T-helper 1 cell treated with Interleukin-12 subunit alpha and Interleukin-12 subunit beta and Interleukin-4 antibody, amounts not matched to agents 30 ng/mL and 1 ng/mL, for 36 hours (primary cell): ENCODE data around the gene SYT17. TPM values are rescaled to one million over a fixed set of nuclear protein-coding genes. Genes with fewer than 3 reads are reported as not detected.

Experiments
- intact Hi-C: fragments of 100-400 bp; cut with micrococcal nuclease; formaldehyde crosslinking; loops from one replicate; pipeline ENCODE4 v1.15.1; 2024
- total RNA-seq: library from RNA; stranded (reverse); gene quantifications from 2 replicates; pipeline ENCODE4 v1.2.3, GENCODE V29; 2022

The SYT17 gene
- total RNA-seq, 1 donor from 2014 or later: not detected

- intact Hi-C loops: no loop called here
Measured at GRCh38 chr16:19291475-19291874, 123.4 kb downstream of the SYT17 start.

- intact Hi-C loops: no loop called here
Measured at GRCh38 chr16:19292186-19292585, 124.1 kb downstream of the SYT17 start.

DNA sequence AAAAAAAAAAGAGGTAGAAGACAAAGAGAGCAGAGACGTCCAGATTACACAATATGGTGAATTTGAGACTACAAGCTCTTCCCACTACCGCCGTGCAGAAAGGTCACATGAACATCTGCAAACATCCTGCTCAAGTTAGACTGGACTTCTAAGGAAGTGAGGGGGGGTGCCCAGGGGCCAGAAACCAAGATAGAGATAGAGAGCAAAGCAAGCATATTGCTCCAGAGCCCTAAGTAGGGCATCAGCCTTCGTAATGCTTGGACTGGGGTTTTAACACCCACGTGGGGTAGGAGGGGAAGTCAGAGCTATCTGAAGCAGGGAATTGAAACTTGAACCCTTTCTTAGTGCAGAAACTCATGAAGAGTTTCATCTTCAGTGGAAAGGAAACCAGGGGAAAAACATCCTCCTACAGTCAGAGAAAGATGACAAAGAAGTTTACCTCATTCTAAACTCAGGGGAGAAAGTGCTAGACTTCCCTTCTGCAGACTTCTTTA is 126.2 kb downstream of the SYT17 start:
- intact Hi-C loops: no loop called here

GRCh38 chr16:19295393-19295792 is 127.4 kb downstream of the SYT17 start:
- intact Hi-C loops: no loop called here

GRCh38 chr16:19297454-19297853 is 129.4 kb downstream of the SYT17 start:
- intact Hi-C loops: no loop called here

DNA sequence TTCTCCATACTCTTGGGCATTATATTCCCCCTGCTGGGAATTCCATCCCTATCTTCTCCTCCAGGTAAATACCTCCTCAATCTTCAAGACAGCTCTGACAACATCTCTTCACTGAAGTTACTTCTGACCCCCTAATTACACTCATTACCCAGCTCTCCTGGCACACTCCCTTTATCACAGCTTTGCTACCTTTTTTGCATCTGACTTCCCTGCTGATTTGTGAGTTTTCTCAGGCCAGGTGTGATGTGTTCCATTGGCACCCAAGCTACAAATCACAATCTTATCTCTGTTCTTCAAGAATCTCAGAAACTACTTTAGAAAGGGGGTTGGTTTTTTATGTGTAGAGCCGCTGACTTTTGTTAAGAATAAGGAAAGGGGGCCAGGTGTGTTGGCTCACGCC is 131.5 kb downstream of the SYT17 start:
- intact Hi-C loops: no loop called here

GRCh38 chr16:19301931-19302330 is 133.9 kb downstream of the SYT17 start:
- intact Hi-C loops: no loop called here

DNA sequence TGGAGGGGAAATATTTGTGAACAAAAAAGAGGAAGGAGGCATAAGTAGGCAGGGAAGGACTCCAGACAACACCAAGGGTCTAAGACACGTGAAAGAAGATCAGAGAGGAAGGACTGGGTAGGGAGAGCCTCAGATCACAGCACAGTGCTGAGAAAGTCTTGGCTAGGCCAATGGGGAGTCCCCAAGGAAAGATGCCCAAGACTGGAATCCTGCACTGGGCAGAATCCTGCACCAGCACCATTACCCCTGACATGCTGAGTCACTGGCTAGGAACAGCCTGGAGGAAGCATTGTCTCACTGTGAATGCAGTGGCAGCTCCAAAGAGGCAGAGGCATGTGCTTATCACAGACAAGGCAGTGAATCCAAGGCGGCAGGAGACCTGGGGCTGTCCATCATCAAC is 136.7 kb downstream of the SYT17 start:
- intact Hi-C loops: no loop called here

DNA sequence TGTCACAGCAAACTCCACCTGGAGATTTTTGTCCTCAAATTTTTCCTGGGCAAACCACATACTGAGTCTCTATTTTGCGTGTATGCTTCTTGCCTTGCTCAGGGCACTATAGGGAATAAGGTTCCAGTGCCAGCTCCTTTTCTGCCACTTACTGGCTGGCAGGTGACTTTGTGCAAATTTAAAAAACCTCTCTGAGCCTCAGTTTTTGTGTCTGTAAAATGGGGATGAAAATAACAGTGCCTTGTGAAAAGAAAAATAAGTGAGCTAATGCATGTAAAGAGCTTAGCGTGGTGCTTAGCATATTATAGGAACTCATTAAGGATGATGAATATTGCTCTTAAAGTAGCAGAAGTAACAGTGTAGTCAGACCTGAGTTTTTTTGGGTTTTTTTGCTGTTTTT is 137.4 kb downstream of the SYT17 start:
- intact Hi-C loops: no loop called here

DNA sequence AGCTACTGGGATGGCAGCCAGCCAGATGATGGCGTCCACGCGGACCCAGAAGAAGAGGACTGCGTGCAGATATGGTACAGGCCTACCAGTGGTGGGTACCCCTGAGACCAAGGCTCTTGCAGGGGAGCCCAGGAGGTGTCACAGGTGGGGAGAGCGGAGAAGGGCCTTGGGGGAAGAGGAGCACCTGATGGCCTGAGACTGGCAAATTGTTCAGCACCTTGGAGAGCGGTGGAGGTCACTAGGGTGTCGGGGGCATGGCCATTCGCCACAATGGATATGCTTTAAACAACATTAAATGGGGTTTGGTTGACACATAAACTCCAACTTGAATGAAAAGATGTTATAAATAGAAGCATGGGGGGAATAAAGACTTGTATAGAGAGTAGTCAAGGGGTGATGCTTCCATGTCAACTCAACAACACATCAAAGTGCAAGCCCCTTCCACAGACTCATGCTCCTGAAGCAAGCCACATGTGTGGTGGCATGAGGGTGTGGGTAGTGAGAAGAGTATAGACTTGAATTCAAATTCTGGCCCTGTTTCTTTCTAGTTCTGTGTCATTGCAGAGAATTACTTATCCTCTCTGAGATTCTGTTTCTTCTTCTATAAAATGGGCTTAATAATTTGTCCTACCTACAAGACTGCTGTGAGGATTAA is 139.7 kb downstream of the SYT17 start:
- intact Hi-C loops: no loop called here

GRCh38 chr16:19308392-19308791 is 140.4 kb downstream of the SYT17 start:
- intact Hi-C loops: no loop called here

GRCh38 chr16:19309178-19309577 is 141.1 kb downstream of the SYT17 start:
- intact Hi-C loops: no loop called here

DNA sequence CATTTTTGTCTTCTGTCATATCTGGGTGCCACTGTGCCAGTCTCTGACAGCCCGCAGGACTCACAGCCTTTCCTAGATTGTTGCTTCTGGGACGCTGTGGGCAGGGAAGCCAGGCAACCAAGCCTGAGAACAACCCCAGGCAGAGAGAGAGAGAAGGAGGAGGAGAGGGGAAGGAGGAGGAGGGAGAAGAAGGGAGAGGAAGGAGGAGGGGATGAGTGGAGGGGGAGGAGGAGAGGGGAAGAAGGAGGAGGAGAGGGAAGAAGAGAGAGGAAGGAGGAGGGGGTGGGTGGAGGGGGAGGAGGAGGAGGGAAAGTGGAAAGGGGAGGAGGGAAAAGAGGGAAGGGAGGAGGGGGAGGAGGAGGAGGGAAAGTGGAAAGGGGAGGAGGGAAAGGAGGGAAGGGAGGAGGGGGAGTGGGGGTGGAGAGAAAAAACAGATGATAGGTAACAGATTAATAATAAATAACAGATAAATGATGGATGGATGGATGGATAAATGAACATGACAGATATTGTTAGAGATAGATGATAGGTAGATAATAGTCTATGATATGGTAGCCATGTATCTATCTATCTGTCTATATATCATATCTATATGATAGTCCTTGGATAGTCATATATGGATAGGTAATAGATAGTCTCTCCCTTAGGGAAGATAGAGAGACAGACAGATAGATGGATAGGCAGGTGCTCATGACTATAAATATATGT is 146.8 kb downstream of the SYT17 start:
- intact Hi-C loops: no loop called here

- intact Hi-C loops: no loop called here
Measured at GRCh38 chr16:19315889-19316433, 147.9 kb downstream of the SYT17 start.

GRCh38 chr16:19316846-19317245 is 148.8 kb downstream of the SYT17 start:
- intact Hi-C loops: no loop called here

Other genes starting within 250 kb of the SYT17 start
- 162 and 186 TPM in 2 replicates for gene SMG1, start 241.8 kb upstream of the SYT17 start, total RNA-seq
- 0.07 TPM in 1 of 2 replicates, not detected in the other for gene TMC7, start 184.3 kb upstream of the SYT17 start, total RNA-seq
- 12.2 and 14.8 TPM in 2 replicates for gene COQ7, start 100.6 kb upstream of the SYT17 start, total RNA-seq
- 12.9 and 13.7 TPM in 2 replicates for gene ITPRIPL2, start 54.3 kb upstream of the SYT17 start, total RNA-seq
- gene CLEC19A, start 117.5 kb downstream of the SYT17 start, total RNA-seq: not detected in 2 replicates
- gene TMC5, start 249.6 kb downstream of the SYT17 start, total RNA-seq: not detected in 2 replicates